ENCODE results near the gene NAGPA.
"Not testable (repeated sequence)": the region's sequence is repeated elsewhere in the genome, so short reads cannot be mapped to it uniquely, and the experiment has no call there.

Gene NAGPA

GRCh38 chr16:5059386-5060072 lies 25.8 kb upstream of the NAGPA start:
- no peak for DNase-seq

GRCh38 chr16:5058476-5058875 lies 24.7 kb upstream of the NAGPA start:
- DNase-seq, result no peak

GRCh38 chr16:5056352-5056751 lies 22.6 kb upstream of the NAGPA start:
- peak; percentile 1 for DNase-seq

DNA sequence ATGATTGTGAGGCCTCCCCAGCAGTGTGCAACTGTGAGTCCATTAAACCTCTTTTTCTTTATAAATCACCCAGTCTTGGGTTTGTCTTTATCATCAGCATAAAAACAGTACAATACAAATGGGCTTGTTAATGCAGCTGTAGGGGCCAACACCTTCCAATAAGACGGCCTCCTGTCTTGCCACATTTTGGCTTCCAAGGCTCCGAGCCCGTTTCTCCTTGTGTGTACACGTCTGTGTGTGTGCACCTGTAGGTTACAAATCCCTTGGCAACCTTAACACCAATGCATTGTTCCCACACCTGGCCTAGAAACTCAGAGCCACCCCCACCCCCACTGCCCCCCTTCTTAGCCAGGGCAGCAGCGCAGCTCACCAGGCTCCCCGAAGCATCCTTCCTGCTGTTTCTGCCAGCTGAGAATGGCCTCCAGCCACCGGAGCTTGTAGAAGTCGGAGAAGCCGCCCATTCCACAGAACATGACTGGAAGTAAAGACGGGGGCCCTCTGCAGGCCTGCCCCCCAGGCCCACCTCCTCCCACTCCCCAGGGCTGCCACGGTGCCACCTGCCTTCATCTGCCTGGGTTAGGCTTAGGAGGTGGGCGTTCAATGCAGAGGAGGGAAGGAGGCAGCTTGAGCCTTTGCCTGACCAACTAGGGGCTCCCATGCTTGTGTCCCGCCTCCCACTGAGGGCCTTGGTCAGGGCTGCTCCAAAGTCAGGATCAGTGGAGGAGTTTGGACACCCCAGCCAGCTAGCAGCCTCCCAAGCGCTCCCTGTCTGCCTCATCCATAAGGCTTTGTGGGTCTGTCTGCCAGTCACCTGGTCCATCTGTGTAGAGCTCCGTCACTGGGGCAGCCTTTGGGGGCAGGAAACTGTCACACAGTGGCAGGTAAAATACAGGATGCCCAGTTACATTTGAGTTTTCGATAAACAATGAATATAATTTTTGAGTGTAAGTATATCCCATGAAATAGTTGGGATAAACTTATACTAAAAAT lies 21.4 kb upstream of the NAGPA start:
- no peak for DNase-seq

GRCh38 chr16:5046914-5047313 lies 13.2 kb upstream of the NAGPA start:
- DNase-seq, result no peak

DNA sequence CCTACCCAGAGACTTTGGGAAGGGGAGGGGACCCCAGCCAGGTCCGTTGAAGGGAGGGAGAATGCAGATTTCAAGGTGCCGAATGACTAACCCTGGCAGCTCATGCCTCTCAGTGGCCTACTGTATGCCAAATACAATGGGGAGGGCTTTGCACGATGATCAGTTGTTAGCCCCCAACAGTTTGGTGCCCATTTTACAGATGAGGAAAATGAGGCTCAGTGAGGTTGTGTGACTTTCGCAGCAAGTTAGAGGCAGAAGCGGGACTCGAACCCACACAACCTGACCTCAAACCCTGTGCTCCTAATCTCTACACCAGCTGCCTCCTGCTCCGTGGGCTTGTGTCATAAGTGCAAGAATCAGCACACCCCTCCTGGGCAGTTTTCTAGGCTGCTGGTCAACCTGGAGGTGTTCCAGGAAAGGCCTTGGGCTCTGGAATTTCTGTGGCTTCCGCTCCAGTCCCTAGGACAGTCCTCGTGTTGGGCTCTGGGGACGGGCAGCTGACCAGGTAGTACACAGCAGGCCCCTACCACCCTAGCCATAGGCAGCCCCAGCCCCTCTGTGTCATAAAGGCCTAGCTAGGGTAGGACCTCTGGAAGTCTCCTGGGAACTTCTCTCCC lies 11.9 kb upstream of the NAGPA start:
- DNase-seq, result no peak

- not testable (repeated sequence) for DNase-seq
Measured at GRCh38 chr16:5044581-5044980, 10.8 kb upstream of the NAGPA start.

DNA sequence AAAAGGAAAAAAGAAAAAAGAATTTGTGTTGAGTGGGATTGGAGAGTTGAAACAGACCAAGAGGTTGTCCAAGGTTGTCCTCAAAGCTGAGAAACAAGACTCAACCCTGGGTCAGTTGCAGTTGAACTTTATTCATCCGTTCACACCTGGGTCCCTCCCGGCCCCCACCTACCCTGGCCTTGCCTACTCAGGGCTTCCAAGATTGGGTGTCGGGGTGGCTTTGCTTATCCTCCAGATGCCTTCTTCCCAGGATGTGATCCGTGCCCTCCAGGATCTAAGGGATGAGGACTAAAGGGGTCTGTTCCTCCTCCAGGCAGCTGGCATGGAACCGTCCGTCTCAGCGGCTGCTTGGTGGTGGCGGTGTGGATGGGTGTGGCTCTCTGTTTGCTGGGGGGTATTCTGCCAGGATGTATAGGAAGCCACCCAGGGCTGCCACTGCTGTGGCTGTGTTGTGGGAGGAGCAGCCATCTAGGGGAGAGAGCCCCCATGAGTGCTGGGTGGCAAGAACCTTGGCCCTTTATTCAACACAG lies 10.3 kb upstream of the NAGPA start:
- DNase-seq, result no peak

- no peak for DNase-seq
Measured at GRCh38 chr16:5042574-5043171, 8.9 kb upstream of the NAGPA start.

- no peak for DNase-seq
Measured at GRCh38 chr16:5041600-5042133, 7.9 kb upstream of the NAGPA start.

DNA sequence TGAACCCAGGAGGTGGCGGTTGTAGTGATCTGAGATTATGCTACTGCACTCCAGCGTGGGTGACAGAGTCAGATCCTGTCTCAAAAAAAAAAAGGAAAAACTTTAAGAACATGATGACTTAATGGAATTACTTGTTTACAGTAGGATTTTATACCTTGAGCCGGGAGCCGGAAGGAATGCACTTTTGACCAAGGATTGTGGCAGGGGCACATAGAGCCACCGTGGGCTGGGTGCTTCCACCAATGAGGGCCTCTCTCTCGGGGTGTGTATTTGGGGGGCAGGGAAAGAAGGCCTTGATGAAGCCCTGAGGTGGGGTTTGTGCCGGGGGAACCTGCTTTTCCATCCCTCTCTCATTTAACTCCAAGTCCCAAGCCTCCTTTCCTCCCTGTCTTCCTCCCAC lies 6.7 kb upstream of the NAGPA start:
- no peak for DNase-seq

GRCh38 chr16:5036228-5037156 lies 2.8 kb upstream of the NAGPA start:
- no peak for DNase-seq

DNA sequence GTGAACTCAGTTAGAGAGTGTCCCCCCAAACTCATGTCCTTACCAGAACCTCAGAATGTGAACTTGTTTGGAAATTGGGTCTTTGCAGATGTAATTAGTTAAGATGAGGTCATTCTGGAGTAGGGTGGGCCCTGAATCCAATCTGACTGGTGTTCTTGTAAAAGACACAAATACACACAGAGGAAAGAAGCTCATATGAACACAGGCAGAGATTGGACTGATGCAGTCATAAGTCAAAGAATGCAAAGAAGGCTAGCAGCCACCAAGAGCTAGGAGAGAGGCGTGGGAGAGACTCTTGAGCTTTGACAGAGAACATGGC lies 2.1 kb upstream of the NAGPA start:
- no peak for DNase-seq

- no peak for DNase-seq
Measured at GRCh38 chr16:5034167-5034523, 410 bp upstream of the NAGPA start.

DNA sequence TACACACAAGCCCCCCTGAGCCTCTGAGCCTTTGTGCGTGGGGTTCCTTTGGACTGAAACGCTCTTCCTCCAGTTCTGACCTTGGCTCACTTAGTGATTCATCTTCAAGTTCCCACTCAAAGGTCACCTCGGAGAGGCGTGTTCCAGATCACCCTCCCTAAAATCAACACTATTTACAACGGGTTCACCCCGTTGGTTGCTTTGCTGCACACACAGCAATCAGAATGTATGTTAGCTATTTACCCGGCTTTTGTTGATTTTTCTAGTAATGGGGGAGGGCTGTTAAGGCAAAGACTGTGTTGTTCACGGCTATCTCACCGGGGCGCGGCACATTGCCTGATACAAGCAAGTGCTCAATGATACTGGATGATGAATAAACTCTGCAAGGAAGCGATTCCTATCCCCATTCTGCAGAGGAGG lies 977 bp downstream of the NAGPA start:
- no peak for DNase-seq

DNA sequence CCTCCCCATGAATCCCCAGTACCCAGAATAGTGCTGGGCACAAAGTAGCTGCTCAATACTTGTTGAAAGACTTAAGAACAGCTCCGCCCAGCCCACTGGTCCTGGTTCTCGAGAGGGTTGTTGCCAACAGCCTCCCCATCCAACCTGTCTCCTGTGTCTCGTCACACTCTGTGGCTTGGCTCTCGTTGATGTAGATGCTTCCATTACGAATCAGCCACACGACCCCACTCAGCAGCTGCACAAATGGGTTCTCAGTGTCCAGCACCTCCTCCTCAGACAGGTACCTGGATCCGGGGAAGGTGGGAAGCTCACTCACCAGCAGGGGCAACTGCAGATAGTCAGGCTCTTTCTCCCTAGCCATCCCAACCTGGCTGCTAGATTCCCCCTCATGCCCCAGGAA lies 2.1 kb downstream of the NAGPA start:
- DNase-seq, result no peak

GRCh38 chr16:5030251-5030870 lies 3.4 kb downstream of the NAGPA start:
- no peak for DNase-seq

GRCh38 chr16:5028950-5029475 lies 4.7 kb downstream of the NAGPA start:
- DNase-seq, result no peak

DNA sequence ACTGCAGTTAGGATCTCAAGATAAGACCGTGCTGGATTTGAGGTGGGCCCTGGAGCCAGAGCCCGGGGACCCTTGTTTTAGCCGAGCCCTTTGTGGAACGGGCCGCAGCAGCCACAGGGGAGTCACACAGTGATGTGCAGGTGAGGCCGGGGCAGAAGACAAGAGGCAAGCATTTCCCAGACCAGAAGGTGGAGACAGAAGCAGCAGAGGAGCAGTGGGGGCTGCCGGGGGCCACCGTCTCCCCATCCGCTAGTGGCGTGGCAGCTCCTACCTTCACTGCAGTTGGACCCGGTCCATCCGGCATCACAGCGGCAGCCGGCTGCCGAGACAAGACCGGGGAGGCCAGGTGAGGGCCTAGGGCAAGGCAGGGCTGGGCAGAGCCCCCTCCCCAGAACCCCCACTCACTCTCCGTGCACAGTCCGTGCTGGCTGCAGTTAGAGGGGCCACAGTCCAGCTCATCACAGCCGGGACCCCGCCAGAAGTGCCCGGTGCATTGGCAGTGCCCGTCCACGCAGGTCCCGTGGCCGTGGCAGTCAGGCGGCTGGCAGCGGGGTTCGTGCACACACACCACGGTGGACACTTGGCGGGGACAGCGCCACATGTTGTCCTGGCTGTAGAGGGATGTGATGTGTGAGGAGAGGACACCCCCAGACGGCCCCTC lies 6.0 kb downstream of the NAGPA start:
- no peak for DNase-seq

GRCh38 chr16:5027086-5027485 lies 6.6 kb downstream of the NAGPA start:
- no peak for DNase-seq

DNA sequence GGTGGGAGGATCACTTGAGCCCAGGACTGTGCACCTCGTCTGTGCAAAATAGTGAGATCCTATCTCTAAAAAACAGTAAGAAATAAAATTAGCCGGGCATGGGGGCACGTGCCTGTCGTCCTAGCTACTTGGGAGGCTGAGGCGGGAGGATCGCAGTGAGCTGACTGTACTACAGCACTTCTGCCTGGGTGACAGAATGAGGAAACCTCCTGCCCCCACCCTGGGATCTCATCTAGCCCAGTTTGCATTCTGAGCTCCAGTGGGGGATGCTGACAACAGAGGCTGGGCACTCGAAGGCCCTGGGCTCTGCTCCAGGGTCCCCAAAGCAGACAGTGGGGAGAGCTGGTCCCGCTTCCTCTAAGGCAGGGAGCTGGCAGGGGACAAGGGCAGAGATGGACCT lies 7.1 kb downstream of the NAGPA start:
- no peak for DNase-seq
